HepG2 (cell line): ENCODE results near the gene GPR42. TPM values are rescaled to one million over a fixed set of nuclear protein-coding genes. Genes with fewer than 3 reads are reported as not detected.

Source experiments
- ATAC-seq: fragments of 200-7000 bp; cut with Tn5 transposase; 3 replicates; pipeline ENCODE4 v1.9.1; 2020; ENCODE audit warnings: mild to moderate bottlenecking, moderate library complexity
- BruUV-seq: library from RNA; stranded (reverse); fragments of 400-500 nt; replicated peaks from 2 replicates; lab custom pipeline; 2021; lab: Mats Ljungman, UMichigan
- CTCF ChIA-PET: fragments of 300-600 bp; formaldehyde crosslinking; extraction: SDS; loops from one replicate; lab custom pipeline; 2021; ENCODE audit warnings: low total read pairs, inconsistent platforms, low intra/inter-chr PET ratio; lab: Yijun Ruan, JAX
- POLR2A ChIA-PET: fragments of 350-600 bp; sonication (Branson Sonifier 250); formaldehyde crosslinking; loops from one replicate; lab custom pipeline; 2020; ENCODE audit warnings: antibody characterized with exemption, inconsistent platforms; lab: Yijun Ruan, JAX
- DNase-seq: peaks from one replicate; pipeline ENCODE4 v3.0.0-alpha.2; 2015; ENCODE audit warnings: low spot score
- FAIRE-seq: peaks from 3 replicates; lab custom pipeline; 2011; peaks lifted over from hg19 to GRCh38; lab: Jason Lieb, UNC
- H2AFZ ChIP-seq: one replicate; pipeline ENCODE4 v1.6.1; 2011; ENCODE audit warnings: low read length, inconsistent platforms
- H3K27ac ChIP-seq: fragments of 300-600 bp; 3 replicates; pipeline ENCODE4 v1.8.0; 2011; ENCODE audit warnings: mixed run types, mild to moderate bottlenecking, mixed read lengths, low read length, inconsistent platforms; ENCODE audit not compliant: insufficient read depth; ENCODE audit errors: extremely low read length
- H3K27me3 ChIP-seq, 2 experiments: fragments of 200-600 bp in 1 of 2; 2 replicates in 1 of 2; 3 replicates in 1 of 2; pipeline versions ENCODE4 v1.6.0 to v1.8.0; 2011; ENCODE audit warnings: low read length in 2 of 2, mild to moderate bottlenecking in 2 of 2, moderate library complexity in 2 of 2, inconsistent platforms in 1 of 2; ENCODE audit not compliant: insufficient read depth in 2 of 2, control insufficient read depth in 1 of 2
- H3K36me3 ChIP-seq, 2 experiments: fragments of 200-600 bp in 1 of 2; replicated peaks in 1 of 2; 2 replicates in 1 of 2; 3 replicates in 1 of 2; pipeline versions ENCODE4 v1.5.1 to v1.8.0; 2011; ENCODE audit warnings: low read length in 2 of 2, inconsistent platforms in 1 of 2; ENCODE audit not compliant: insufficient read depth in 2 of 2, control insufficient read depth in 1 of 2
- H3K4me1 ChIP-seq: 2 replicates; pipeline ENCODE4 v1.5.1; 2012; ENCODE audit warnings: low read length, inconsistent platforms; ENCODE audit not compliant: insufficient read depth
- H3K4me2 ChIP-seq: 2 replicates; pipeline ENCODE4 v1.6.0; 2011; ENCODE audit warnings: low read depth, low read length, inconsistent platforms
- H3K4me3 ChIP-seq, 3 experiments: fragments of 200-600 bp in 1 of 3; sonication (generic), shearing (Covaris generic) in 1 of 3; replicated peaks in 1 of 3; 2 replicates each; pipeline ENCODE4 v1.5.1; 2011 to 2016; ENCODE audit warnings: low read length in 3 of 3, inconsistent platforms in 2 of 3, low read depth in 2 of 3, mild to moderate bottlenecking in 2 of 3, control low read depth in 1 of 3, mixed read lengths in 1 of 3; ENCODE audit not compliant: insufficient read depth in 1 of 3
- H3K79me2 ChIP-seq: one replicate; pipeline ENCODE4 v1.6.1; 2011; ENCODE audit warnings: low read length, inconsistent platforms; ENCODE audit not compliant: insufficient read depth
- H3K9ac ChIP-seq: 2 replicates; pipeline ENCODE4 v1.6.0; 2011; ENCODE audit warnings: mild to moderate bottlenecking, low read depth, low read length, inconsistent platforms; ENCODE audit not compliant: insufficient read depth
- H3K9me3 ChIP-seq: 2 replicates; pipeline ENCODE4 v1.5.1; 2012; ENCODE audit warnings: mild to moderate bottlenecking, low read length
- H4K20me1 ChIP-seq: 2 replicates; pipeline ENCODE4 v1.6.0; 2011; ENCODE audit warnings: inconsistent platforms, mild to moderate bottlenecking, low read length, moderate library complexity; ENCODE audit not compliant: insufficient read depth
- FOXM1 ChIP-seq: sonication (generic); formaldehyde crosslinking; IDR thresholded peaks from 2 replicates; pipeline ENCODE4 v1.5.0; 2020; ENCODE audit warnings: missing genetic modification reagents
- NFE2L2 ChIP-seq: fragments of 150-350 bp; IDR thresholded peaks from 2 replicates; pipeline ENCODE4 v1.6.1; 2014; ENCODE audit warnings: low read length
- ZNF382 ChIP-seq: sonication (generic); formaldehyde crosslinking; IDR thresholded peaks from 2 replicates; pipeline ENCODE4 v1.5.0; 2020; ENCODE audit warnings: missing genetic modification reagents, mild to moderate bottlenecking, borderline replicate concordance
- ZNF383 ChIP-seq: sonication (generic); formaldehyde crosslinking; IDR thresholded peaks from 2 replicates; pipeline ENCODE4 v1.4.0; 2020; ENCODE audit warnings: missing genetic modification reagents, mild to moderate bottlenecking, borderline replicate concordance
- ZNF674 ChIP-seq: sonication (generic); formaldehyde crosslinking; IDR thresholded peaks from 2 replicates; pipeline ENCODE4 v1.5.0; 2020; ENCODE audit warnings: low read depth, mild to moderate bottlenecking, missing genetic modification reagents
- ZNF724P ChIP-seq: sonication (generic); formaldehyde crosslinking; IDR thresholded peaks from 2 replicates; pipeline ENCODE4 v1.8.0; 2022; ENCODE audit warnings: missing genetic modification reagents, borderline replicate concordance
- ZNF776 ChIP-seq: sonication (generic); formaldehyde crosslinking; IDR thresholded peaks from 2 replicates; pipeline ENCODE4 v1.4.0; 2020; ENCODE audit warnings: mild to moderate bottlenecking, missing genetic modification reagents
- ZSCAN22 ChIP-seq: sonication (generic); formaldehyde crosslinking; IDR thresholded peaks from 2 replicates; pipeline ENCODE4 v1.4.0; 2020; ENCODE audit warnings: mild to moderate bottlenecking, missing genetic modification reagents
- in situ Hi-C: cut with HindIII; loops from 2 replicates; pipeline ENCODE4 v1.10.0; 2017; ENCODE audit warnings: low pct_unique_long_range_greater_than_20kb; ENCODE audit not compliant: extremely low pct_ligation_motif_present
- intact Hi-C: fragments of 100-400 bp; cut with micrococcal nuclease; formaldehyde crosslinking; loops from one replicate; pipeline ENCODE4 v1.10.0; 2022; ENCODE audit not compliant: unreplicated experiment
- polyA plus RNA-seq, 8 experiments: library from polyadenylated mRNA; depleted of rRNA in 3 of 8; stranded (reverse) in 7 of 8; unstranded in 1 of 8; fragments of >200 nt; fragmentation: Illumina TruSeq in 4 of 8; extraction: Trizol in 4 of 8; gene quantifications; 2 replicates each; pipeline versions ENCODE4 v1.2.1 to v1.2.3, GENCODE V29; 2011 to 2016; ENCODE audit warnings: low read depth in 4 of 8, missing spikeins in 1 of 8, mixed read lengths in 1 of 8; ENCODE audit not compliant: insufficient read depth in 1 of 8
- total RNA-seq, 5 experiments: library from RNA; depleted of rRNA; stranded (reverse); fragments of >200 nt; fragmentation: Illumina TruSeq; extraction: Trizol; gene quantifications; 2 replicates each; pipeline ENCODE4 v1.2.3, GENCODE V29; 2016; ENCODE audit warnings: low read depth in 1 of 5
- TF ChIP-seq, protein P1 (sequence below): IDR thresholded peaks from 2 replicates; pipeline ENCODE4 v1.6.1; 2016; ENCODE audit warnings: low read depth
- TF ChIP-seq, protein P2 (sequence below), 2 experiments: sonication (generic) in 1 of 2; formaldehyde crosslinking in 1 of 2; IDR thresholded peaks; 2 replicates each; pipeline versions ENCODE4 v1.4.0 to v1.6.1; 2016 to 2020; ENCODE audit warnings: borderline replicate concordance in 1 of 2, low read depth in 1 of 2, mild to moderate bottlenecking in 1 of 2, missing genetic modification reagents in 1 of 2
- TF ChIP-seq, protein P3 (sequence below): sonication (generic); formaldehyde crosslinking; IDR thresholded peaks from 2 replicates; pipeline ENCODE4 v1.4.0; 2020; ENCODE audit warnings: missing genetic modification reagents
- TF ChIP-seq, protein P4 (sequence below): IDR thresholded peaks from 2 replicates; pipeline ENCODE4 v1.6.1; 2016; ENCODE audit warnings: low read depth, control low read depth
- TF ChIP-seq, protein P5 (sequence below): IDR thresholded peaks from 2 replicates; pipeline ENCODE4 v1.6.1; 2016; ENCODE audit warnings: missing compliant biosample characterization, missing genetic modification reagents, borderline replicate concordance

Gene GPR42
- total and polyA plus RNA-seq, 2 of the 13 experiments (the other 11 are each of a cell fraction or from before 2014, with no cell fraction given): not detected

DNA sequence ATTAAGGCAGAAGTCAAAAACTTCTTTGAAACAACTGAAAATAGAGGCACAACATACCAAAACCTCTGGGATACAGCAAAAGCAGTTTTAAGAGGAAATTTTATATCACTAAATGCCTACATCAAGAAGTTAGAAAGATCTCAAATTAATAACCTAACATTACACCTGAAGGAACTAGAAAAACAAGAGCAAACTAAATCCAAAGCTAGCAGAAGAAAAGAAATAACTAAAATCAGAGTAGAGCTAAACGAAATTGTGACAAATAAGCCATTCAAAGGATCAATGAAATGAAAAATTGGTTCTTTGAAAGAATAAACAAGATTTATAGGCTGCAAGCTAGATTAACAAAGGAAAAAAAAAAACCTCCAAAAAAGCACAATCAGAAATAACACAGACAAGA lies 2.5 kb upstream of the GPR42 start (continued):
- TF ChIP-seq ZNF776 (CRISPR knock-in tag) (no peak), ZNF382 (CRISPR knock-in tag) (no peak), NFE2L2 (no peak), ZSCAN22 (CRISPR knock-in tag) (no peak), ZNF383 (CRISPR knock-in tag) (no peak)
- TF ChIP-seq, protein P1, sequence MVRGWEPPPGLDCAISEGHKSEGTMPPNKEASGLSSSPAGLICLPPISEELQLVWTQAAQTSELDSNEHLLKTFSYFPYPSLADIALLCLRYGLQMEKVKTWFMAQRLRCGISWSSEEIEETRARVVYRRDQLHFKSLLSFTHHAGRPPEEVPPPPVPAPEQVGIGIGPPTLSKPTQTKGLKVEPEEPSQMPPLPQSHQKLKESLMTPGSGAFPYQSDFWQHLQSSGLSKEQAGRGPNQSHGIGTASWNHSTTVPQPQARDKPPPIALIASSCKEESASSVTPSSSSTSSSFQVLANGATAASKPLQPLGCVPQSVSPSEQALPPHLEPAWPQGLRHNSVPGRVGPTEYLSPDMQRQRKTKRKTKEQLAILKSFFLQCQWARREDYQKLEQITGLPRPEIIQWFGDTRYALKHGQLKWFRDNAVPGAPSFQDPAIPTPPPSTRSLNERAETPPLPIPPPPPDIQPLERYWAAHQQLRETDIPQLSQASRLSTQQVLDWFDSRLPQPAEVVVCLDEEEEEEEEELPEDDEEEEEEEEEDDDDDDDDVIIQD (CRISPR knock-in tag): no peak
- TF ChIP-seq, protein P2, sequence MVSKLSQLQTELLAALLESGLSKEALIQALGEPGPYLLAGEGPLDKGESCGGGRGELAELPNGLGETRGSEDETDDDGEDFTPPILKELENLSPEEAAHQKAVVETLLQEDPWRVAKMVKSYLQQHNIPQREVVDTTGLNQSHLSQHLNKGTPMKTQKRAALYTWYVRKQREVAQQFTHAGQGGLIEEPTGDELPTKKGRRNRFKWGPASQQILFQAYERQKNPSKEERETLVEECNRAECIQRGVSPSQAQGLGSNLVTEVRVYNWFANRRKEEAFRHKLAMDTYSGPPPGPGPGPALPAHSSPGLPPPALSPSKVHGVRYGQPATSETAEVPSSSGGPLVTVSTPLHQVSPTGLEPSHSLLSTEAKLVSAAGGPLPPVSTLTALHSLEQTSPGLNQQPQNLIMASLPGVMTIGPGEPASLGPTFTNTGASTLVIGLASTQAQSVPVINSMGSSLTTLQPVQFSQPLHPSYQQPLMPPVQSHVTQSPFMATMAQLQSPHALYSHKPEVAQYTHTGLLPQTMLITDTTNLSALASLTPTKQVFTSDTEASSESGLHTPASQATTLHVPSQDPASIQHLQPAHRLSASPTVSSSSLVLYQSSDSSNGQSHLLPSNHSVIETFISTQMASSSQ (IDR thresholded peaks at IDR 0.05; ENCODE audit: low read depth): no peak
- TF ChIP-seq, protein P2 (CRISPR knock-in tag; IDR thresholded peaks at IDR 0.05; ENCODE audit: borderline replicate concordance): no peak

DNA sequence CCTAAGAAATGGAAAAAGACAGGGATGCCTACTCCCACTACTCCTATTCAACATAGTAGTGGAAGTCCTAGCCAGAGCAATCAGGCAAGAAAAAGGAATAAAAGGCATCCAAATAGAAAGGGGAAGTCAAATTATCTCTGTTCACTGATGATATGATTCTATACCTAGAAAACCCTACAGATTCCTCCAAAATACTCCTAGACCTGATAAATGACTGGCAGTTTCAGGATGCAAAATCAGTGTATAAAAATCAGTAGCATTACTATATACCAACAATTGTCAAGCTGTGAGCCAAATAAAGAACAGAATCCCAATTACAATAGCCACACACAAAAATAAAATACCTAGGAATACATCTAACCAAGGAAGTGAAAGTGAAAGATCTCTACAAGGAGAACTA lies 1.3 kb upstream of the GPR42 start:
- Histone ChIP-seq H3K79me2 (no peaks in the 10 kb centered on the region), H3K9me3 (no peaks in the 10 kb centered on the region), H3K27me3 (peaks cover 0 to 8% of the 10 kb centered on the region in 2 experiments; a peak in 1 of 5 replicates), H3K4me1 (peaks cover under 1% of the 10 kb centered on the region; the same call in 1 of the 2 replicates), H4K20me1 (no peaks in the 10 kb centered on the region), H2AFZ (no peak overlapping the region), H3K4me3 (no peak overlapping the region), H3K4me2 (no peak overlapping the region), H3K9ac (no peak overlapping the region), H3K36me3 (no peaks in the 10 kb centered on the region), H3K27ac (no peak overlapping the region)
- BruUV-seq: no TSS peak
- POLR2A ChIA-PET: no interaction called here
- CTCF ChIA-PET: no interaction called here
- intact Hi-C loops: no loop called here
- in situ Hi-C loops: no loop called here
- DNase-seq: no peak
- no peak for FAIRE-seq
- no peak for ATAC-seq
- TF ChIP-seq FOXM1 (CRISPR knock-in tag) (no peak), ZNF674 (CRISPR knock-in tag) (no peak), ZNF724P (CRISPR knock-in tag) (no peak)
- TF ChIP-seq, protein P3, sequence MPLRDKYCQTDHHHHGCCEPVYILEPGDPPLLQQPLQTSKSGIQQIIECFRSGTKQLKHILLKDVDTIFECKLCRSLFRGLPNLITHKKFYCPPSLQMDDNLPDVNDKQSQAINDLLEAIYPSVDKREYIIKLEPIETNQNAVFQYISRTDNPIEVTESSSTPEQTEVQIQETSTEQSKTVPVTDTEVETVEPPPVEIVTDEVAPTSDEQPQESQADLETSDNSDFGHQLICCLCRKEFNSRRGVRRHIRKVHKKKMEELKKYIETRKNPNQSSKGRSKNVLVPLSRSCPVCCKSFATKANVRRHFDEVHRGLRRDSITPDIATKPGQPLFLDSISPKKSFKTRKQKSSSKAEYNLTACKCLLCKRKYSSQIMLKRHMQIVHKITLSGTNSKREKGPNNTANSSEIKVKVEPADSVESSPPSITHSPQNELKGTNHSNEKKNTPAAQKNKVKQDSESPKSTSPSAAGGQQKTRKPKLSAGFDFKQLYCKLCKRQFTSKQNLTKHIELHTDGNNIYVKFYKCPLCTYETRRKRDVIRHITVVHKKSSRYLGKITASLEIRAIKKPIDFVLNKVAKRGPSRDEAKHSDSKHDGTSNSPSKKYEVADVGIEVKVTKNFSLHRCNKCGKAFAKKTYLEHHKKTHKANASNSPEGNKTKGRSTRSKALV (CRISPR knock-in tag): no peak
- TF ChIP-seq, protein P4, sequence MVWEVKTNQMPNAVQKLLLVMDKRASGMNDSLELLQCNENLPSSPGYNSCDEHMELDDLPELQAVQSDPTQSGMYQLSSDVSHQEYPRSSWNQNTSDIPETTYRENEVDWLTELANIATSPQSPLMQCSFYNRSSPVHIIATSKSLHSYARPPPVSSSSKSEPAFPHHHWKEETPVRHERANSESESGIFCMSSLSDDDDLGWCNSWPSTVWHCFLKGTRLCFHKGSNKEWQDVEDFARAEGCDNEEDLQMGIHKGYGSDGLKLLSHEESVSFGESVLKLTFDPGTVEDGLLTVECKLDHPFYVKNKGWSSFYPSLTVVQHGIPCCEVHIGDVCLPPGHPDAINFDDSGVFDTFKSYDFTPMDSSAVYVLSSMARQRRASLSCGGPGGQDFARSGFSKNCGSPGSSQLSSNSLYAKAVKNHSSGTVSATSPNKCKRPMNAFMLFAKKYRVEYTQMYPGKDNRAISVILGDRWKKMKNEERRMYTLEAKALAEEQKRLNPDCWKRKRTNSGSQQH (CRISPR knock-in tag): no peak
- TF ChIP-seq, protein P5, sequence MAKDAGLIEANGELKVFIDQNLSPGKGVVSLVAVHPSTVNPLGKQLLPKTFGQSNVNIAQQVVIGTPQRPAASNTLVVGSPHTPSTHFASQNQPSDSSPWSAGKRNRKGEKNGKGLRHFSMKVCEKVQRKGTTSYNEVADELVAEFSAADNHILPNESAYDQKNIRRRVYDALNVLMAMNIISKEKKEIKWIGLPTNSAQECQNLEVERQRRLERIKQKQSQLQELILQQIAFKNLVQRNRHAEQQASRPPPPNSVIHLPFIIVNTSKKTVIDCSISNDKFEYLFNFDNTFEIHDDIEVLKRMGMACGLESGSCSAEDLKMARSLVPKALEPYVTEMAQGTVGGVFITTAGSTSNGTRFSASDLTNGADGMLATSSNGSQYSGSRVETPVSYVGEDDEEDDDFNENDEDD (CRISPR knock-in tag): no peak
